Stimulated activated CD8-positive, alpha-beta memory T cell treated with anti-CD3 and anti-CD28 coated beads, Interleukin-15, amount 100 ng/mL, for 24 hours (primary cell): ENCODE results near the gene ZNF678.

ENCODE experiments used
- DNase-seq: peaks from one replicate; pipeline ENCODE4 v3.0.0-alpha.2; 2020; ENCODE audit warnings: low read depth

ZNF678 gene

GRCh38 chr1:227723474-227723873, 160.1 kb downstream of the ZNF678 start:
- no peak for DNase-seq

DNA sequence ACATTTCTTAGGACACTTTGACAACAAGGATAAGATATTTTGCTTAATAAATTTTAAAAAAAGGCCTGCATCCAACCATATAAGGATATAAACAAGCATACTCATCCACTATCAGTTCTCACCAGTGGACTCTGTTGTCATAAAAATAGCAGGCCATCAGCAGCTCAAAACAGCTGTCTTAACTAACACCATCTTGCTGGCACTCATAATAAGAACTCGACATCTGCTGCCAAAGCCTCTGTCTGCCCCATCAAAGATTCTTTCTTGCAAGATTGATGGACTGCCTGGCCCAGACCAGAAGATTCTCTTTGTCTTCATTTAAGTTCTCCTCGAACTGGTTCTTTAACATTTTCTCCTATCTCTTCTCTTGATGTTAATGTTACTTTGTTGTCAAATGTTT, 161.7 kb downstream of the ZNF678 start:
- DNase-seq = no peak

DNA sequence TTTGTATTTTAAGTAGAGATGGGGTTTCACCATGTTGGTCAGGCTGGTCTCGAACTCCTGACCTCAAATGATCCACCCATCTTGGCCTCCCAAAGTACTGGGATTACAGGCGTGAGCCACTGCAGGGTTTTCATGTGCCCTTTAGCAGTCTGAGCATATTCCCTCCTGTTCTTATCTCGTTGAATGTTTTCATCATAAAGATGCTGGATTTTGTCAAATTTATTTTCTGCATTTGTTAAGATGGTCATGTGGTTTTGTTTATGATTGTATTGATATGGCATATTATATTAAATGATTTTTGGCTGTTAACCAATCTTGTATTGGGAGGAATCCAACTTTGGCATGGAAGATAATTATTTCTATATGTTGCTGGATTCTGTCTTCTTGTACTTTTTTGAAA, 163.0 kb downstream of the ZNF678 start:
- no peak for DNase-seq
